H54 (cell line): ENCODE measurements around the gene ZSCAN21.

Source experiments
- DNase-seq: peaks from one replicate; pipeline ENCODE4 v3.0.0; 2011; ENCODE audit warnings: low spot score, mixed read lengths; ENCODE audit not compliant: insufficient read length
- FAIRE-seq: peaks from 3 replicates; lab custom pipeline; 2011; peaks lifted over from hg19 to GRCh38; lab: Jason Lieb, UNC
- POLR2A ChIP-seq: IDR thresholded peaks from 2 replicates; pipeline ENCODE4 v1.6.1; 2011; ENCODE audit warnings: low read depth, mild to moderate bottlenecking, low read length

The ZSCAN21 gene

GRCh38 chr7:100040575-100040974 lies 9.0 kb upstream of the ZSCAN21 start:
- no peak for TF ChIP-seq POLR2A
- FAIRE-seq, result no peak
- no peak for DNase-seq

- FAIRE-seq (no peak), DNase-seq (no peak)
- TF ChIP-seq POLR2A, result no peak
Measured at GRCh38 chr7:100044718-100045117, 4.9 kb upstream of the ZSCAN21 start.

- FAIRE-seq, result no peak
- DNase-seq, result no peak
- TF ChIP-seq POLR2A, result no peak
Measured at GRCh38 chr7:100048680-100049079, 894 bp upstream of the ZSCAN21 start.

GRCh38 chr7:100051611-100052010 lies 2.0 kb downstream of the ZSCAN21 start:
- TF ChIP-seq POLR2A, result no peak
- no peak for FAIRE-seq
- DNase-seq, result no peak

GRCh38 chr7:100053215-100053614 lies 3.6 kb downstream of the ZSCAN21 start:
- TF ChIP-seq POLR2A, result no peak
- DNase-seq (peak; percentile 72), FAIRE-seq (no peak)

- no peak for TF ChIP-seq POLR2A
- DNase-seq (no peak), FAIRE-seq (no peak)
Measured at GRCh38 chr7:100057006-100057405, 7.4 kb downstream of the ZSCAN21 start.

- no peak for TF ChIP-seq POLR2A
- no peak for DNase-seq
- FAIRE-seq, result no peak
Measured at GRCh38 chr7:100059251-100059739, 9.7 kb downstream of the ZSCAN21 start.

- no peak for DNase-seq
Measured at GRCh38 chr7:100061518-100062193, 12.1 kb downstream of the ZSCAN21 start.

GRCh38 chr7:100063376-100063775 lies 13.8 kb downstream of the ZSCAN21 start:
- FAIRE-seq (no peak), DNase-seq (no peak)
- TF ChIP-seq POLR2A, result no peak

More at GRCh38 chr7:100061518-100062193, 12.1 kb downstream of the ZSCAN21 start:
- no peak for TF ChIP-seq POLR2A
- FAIRE-seq, result no peak

- TF ChIP-seq POLR2A, result no peak
- DNase-seq (no peak), FAIRE-seq (no peak)
Measured at GRCh38 chr7:100064162-100064561, 14.6 kb downstream of the ZSCAN21 start.

- DNase-seq (no peak), FAIRE-seq (no peak)
- TF ChIP-seq POLR2A, result no peak
Measured at GRCh38 chr7:100065452-100066186, 16.0 kb downstream of the ZSCAN21 start.

GRCh38 chr7:100066953-100067352 lies 17.4 kb downstream of the ZSCAN21 start:
- DNase-seq (no peak), FAIRE-seq (no peak)
- no peak for TF ChIP-seq POLR2A

GRCh38 chr7:100069991-100070390 lies 20.4 kb downstream of the ZSCAN21 start:
- DNase-seq (no peak), FAIRE-seq (no peak)
- no peak for TF ChIP-seq POLR2A

- DNase-seq (no peak), FAIRE-seq (no peak)
- TF ChIP-seq POLR2A, result no peak
Measured at GRCh38 chr7:100071018-100071723, 21.6 kb downstream of the ZSCAN21 start.
